Activated naive CD4-positive, alpha-beta T cell treated with anti-CD3 and anti-CD28 coated beads, Interleukin-2, amount 10 ng/mL, durations not matched to agents 7 days and 5 days (primary cell): ENCODE data around the gene C9orf43.
"Not testable (repeated sequence)": the region's sequence is repeated elsewhere in the genome, so short reads cannot be mapped to it uniquely, and the experiment has no call there.

Experiments
- CTCF ChIA-PET: fragments of 350-600 bp; sonication (Branson Sonifier 250); formaldehyde crosslinking; loops from one replicate; lab custom pipeline; 2021; ENCODE audit warnings: antibody characterized with exemption; lab: Charles Lee
- DNase-seq: peaks from one replicate; pipeline ENCODE4 v3.0.0-alpha.2; 2020
- H3K27ac Mint-ChIP-seq: one replicate; pipeline ENCODE4 v1.8.0; 2021; ENCODE audit warnings: mild to moderate bottlenecking, moderate library complexity, mixed read lengths
- H3K27me3 Mint-ChIP-seq: one replicate; pipeline ENCODE4 v1.8.0; 2021; ENCODE audit warnings: mild to moderate bottlenecking, mixed read lengths
- H3K36me3 Mint-ChIP-seq: one replicate; pipeline ENCODE4 v1.8.0; 2021; ENCODE audit warnings: mixed read lengths
- H3K4me1 Mint-ChIP-seq: one replicate; pipeline ENCODE4 v1.8.0; 2021; ENCODE audit warnings: mixed read lengths
- H3K4me3 Mint-ChIP-seq: one replicate; pipeline ENCODE4 v1.8.0; 2021; ENCODE audit warnings: mild to moderate bottlenecking, moderate library complexity, mixed read lengths
- H3K9me3 Mint-ChIP-seq: one replicate; pipeline ENCODE4 v1.8.0; 2021; ENCODE audit warnings: mixed read lengths

C9orf43 gene

GRCh38 chr9:113390192-113390960 is 20.2 kb upstream of the C9orf43 start:
- Mint-ChIP-seq H3K27me3 (no peaks in the 10 kb centered on the region), H3K9me3 (no peaks in the 10 kb centered on the region), H3K36me3 (peaks cover 14% of the 10 kb centered on the region), H3K4me1 (no peaks in the 10 kb centered on the region), H3K27ac (no peak overlapping the region), H3K4me3 (no peak overlapping the region)
- CTCF ChIA-PET: no interaction called here
- no peak for DNase-seq

GRCh38 chr9:113391917-113392316 is 18.6 kb upstream of the C9orf43 start:
- Mint-ChIP-seq H3K27ac (no peak overlapping the region), H3K27me3 (no peaks in the 10 kb centered on the region), H3K4me3 (no peak overlapping the region), H3K9me3 (no peaks in the 10 kb centered on the region), H3K36me3 (peaks cover 16% of the 10 kb centered on the region), H3K4me1 (no peaks in the 10 kb centered on the region)
- CTCF ChIA-PET: interaction anchor here (0.5 to 1.5 kb wide), 3 partner anchors 10 to 230 kb away, joined by 3 read pairs; no protein-coding TSS in a partner anchor
- DNase-seq: no peak

- Mint-ChIP-seq H3K4me1 (no peaks in the 10 kb centered on the region), H3K27ac (no peak overlapping the region), H3K36me3 (peaks cover 16% of the 10 kb centered on the region), H3K27me3 (no peaks in the 10 kb centered on the region), H3K9me3 (no peaks in the 10 kb centered on the region), H3K4me3 (no peak overlapping the region)
- DNase-seq: no peak
- CTCF ChIA-PET: no interaction called here
Measured at GRCh38 chr9:113393281-113393680, 17.3 kb upstream of the C9orf43 start.

DNA sequence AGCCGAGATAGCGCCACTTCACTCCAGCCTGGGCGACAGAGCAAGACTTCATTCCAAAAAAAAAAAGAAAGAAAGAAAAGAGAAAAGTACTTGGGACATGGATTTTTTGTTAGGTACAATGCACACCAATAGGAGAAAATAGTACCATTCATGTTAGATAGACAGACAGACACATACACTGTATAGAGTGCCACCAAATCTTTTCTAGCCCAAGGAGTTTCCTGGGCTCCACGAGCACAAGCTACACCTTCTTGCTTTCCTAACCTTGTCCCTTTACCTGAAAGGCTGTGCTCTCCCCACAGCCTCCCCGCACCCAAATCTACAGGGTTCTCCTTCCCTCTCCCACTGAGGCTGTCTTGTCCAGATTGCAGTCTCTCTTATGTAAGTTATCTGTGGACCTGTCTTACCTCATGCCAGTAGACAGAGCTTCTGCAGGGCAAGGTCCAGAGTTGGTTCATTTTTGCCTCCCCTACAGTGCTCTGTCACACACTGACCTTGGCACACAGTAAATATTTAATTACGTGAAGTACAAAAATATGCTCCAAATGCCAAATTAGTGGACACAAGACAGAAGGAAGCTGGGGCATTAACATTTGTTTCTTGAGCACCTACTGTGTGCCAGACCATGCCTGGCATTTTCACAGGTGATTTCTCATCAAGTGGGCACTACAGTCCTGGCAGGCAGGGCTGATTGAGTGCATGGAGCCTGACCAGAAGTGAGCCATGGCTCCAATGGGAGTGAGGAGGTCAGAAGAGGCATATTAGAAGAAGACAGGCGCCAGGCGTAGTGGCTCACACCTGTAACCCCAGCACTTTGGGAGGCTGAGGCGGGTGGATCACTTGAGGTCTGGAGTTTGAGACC is 15.3 kb upstream of the C9orf43 start:
- Mint-ChIP-seq H3K27ac (no peak overlapping the region), H3K36me3 (peaks cover 12% of the 10 kb centered on the region), H3K9me3 (no peaks in the 10 kb centered on the region), H3K4me1 (peaks cover 13% of the 10 kb centered on the region), H3K4me3 (no peak overlapping the region), H3K27me3 (no peaks in the 10 kb centered on the region)
- DNase-seq: no peak
- CTCF ChIA-PET: no interaction called here

- no peak for DNase-seq
- no peak overlapping the region for H3K27ac Mint-ChIP-seq
- H3K9me3 Mint-ChIP-seq: no peaks in the 10 kb centered on the region
- peaks cover 3% of the 10 kb centered on the region for H3K27me3 Mint-ChIP-seq
- no peak overlapping the region for H3K4me3 Mint-ChIP-seq
- H3K4me1 Mint-ChIP-seq: peaks cover 26% of the 10 kb centered on the region
- CTCF ChIA-PET: interaction anchor here (1.3 kb wide), 1 partner anchor 185 kb away, joined by 3 read pairs; no protein-coding TSS in a partner anchor
- H3K36me3 Mint-ChIP-seq: peaks cover 9% of the 10 kb centered on the region
Measured at GRCh38 chr9:113397203-113397631, 13.3 kb upstream of the C9orf43 start.

DNA sequence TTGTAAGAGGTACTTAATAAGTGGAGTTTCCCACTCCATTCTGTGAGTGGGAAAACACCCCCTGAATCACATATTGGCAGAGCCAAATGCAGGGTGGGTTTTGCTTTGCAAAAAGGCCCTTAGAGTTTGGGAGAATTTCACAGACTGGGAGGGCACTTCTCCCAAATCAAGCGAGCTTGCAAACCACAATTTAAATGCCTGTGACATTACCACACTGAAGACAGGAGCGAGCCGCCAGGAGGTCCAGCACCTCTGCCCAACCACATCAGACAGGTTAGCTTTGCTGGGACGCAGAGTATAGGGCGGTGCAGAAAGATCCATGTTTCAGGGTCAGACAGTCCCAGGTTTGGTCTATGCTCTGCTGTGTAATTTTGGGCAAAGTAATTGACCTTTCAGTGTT is 11.8 kb upstream of the C9orf43 start:
- H3K27ac Mint-ChIP-seq: no peak overlapping the region
- peaks cover 5% of the 10 kb centered on the region for H3K36me3 Mint-ChIP-seq
- H3K4me3 Mint-ChIP-seq: peak overlapping the region; percentile 94
- DNase-seq: no peak
- no peaks in the 10 kb centered on the region for H3K9me3 Mint-ChIP-seq
- H3K27me3 Mint-ChIP-seq: peaks cover 3% of the 10 kb centered on the region
- H3K4me1 Mint-ChIP-seq: peaks cover 26% of the 10 kb centered on the region
- CTCF ChIA-PET: interaction anchor here (1.3 to 9.4 kb wide), 3 partner anchors 9 to 257 kb away, joined by 4 to 71 read pairs (median 8); no protein-coding TSS in a partner anchor

- Mint-ChIP-seq H3K9me3 (no peaks in the 10 kb centered on the region), H3K27me3 (peaks cover 3% of the 10 kb centered on the region), H3K36me3 (peaks cover 5% of the 10 kb centered on the region), H3K4me1 (peaks cover 26% of the 10 kb centered on the region), H3K4me3 (peak overlapping the region; percentile 94), H3K27ac (no peak overlapping the region)
- CTCF ChIA-PET: interaction anchor here (1.3 to 9.4 kb wide), 6 partner anchors 9 to 256 kb away, joined by 3 to 71 read pairs (median 8); partner anchors contain the start of genes CDC26 and PRPF4
- no peak for DNase-seq
Measured at GRCh38 chr9:113399646-113400200, 10.8 kb upstream of the C9orf43 start.

DNA sequence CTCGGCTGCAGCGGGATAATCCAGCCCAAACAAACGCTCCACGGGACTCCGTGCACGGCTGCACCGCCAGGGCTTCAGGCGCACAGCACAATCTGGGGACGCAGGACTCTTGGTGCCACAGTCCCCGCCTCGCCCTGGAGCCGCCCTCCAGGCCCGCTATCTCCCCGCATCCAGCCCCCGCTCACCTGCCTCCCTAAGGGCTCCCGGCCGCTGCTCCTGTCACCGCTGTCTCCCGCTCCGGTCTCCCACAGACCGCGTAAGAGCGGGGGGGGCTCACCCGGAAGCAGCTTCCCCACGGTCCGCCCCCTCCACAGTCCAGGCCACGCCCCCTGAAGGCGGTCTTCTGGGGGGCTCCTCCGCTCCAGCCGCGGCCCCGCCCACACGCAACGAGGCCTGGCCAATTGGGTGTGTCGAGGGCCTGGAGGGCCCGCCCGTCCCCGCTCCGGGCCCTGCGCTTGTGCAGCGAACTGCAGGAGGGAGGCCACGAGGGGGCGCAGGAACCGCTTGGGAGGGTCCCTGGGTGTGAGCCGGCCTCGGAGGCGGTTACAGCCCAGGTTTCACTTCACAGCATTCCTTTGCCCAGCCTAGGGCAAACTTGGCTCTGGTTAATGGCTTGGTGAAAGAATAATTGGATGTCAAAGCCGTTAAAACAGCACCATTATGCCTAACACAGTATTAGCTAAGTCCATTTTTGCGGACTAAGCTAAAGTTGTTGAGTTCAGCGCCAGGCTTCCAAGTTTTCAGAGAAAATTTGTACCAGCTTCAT is 9.3 kb upstream of the C9orf43 start, which contains the start of gene ALAD:
Gene ALAD (minus strand): TSS at position 258 of the 766 bp plus-strand sequence. CDS start 7,725 bp downstream, outside the sequence.
- DNase-seq: peak; percentile 99
- Mint-ChIP-seq H3K27ac (peak within 1 kb of the TSS; percentile 83), H3K4me1 (peaks cover 26% of the 10 kb centered on the region), H3K36me3 (peaks cover 5% of the 10 kb centered on the region), H3K27me3 (peaks cover 3% of the 10 kb centered on the region), H3K9me3 (no peaks in the 10 kb centered on the region), H3K4me3 (peak within 1 kb of the TSS; percentile 94)
- CTCF ChIA-PET: interaction anchor here (0.7 to 9.4 kb wide), 21 partner anchors 9 to 255 kb away, joined by 3 to 71 read pairs (median 4); partner anchors contain the start of genes BSPRY, C9orf43, CDC26 and POLE3

DNA sequence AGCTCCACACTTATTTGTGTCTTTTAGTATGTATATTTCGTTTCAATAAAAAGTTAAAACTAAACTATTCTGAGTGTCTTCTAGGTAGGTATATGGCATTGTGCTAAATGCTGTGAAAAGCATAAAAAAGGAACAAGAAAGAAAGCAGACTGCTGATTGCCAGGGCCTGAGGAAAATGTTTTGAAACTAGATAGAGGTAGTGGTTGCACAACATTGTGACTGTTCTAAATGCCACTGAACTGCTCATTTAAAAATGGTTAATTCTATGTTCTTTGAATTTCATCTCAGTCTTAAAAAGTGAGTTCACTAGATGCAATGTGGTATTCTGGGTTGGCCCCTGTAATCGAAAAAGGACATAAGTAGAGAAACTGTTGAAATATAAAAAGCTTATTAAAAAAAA is 6.9 kb upstream of the C9orf43 start:
- H3K27me3 Mint-ChIP-seq: peaks cover 3% of the 10 kb centered on the region
- no peak for DNase-seq
- H3K27ac Mint-ChIP-seq: no peak overlapping the region
- CTCF ChIA-PET: interaction anchor here (0.6 to 9.4 kb wide), 10 partner anchors 17 to 252 kb away, joined by 3 to 71 read pairs (median 3); no protein-coding TSS in a partner anchor
- H3K4me1 Mint-ChIP-seq: peaks cover 45% of the 10 kb centered on the region
- H3K36me3 Mint-ChIP-seq: peaks cover 17% of the 10 kb centered on the region
- H3K4me3 Mint-ChIP-seq: no peak overlapping the region
- no peaks in the 10 kb centered on the region for H3K9me3 Mint-ChIP-seq

GRCh38 chr9:113406353-113406752 is 4.2 kb upstream of the C9orf43 start:
- CTCF ChIA-PET: interaction anchor here (0.8 to 9.4 kb wide), 6 partner anchors 45 to 250 kb away, joined by 3 to 71 read pairs (median 9); partner anchors contain the start of genes CDC26 and PRPF4
- Mint-ChIP-seq H3K27ac (peak overlapping the region; percentile 37), H3K4me1 (peaks cover 40% of the 10 kb centered on the region), H3K36me3 (peaks cover 33% of the 10 kb centered on the region)
- H3K27me3 Mint-ChIP-seq, H3K9me3 Mint-ChIP-seq, H3K4me3 Mint-ChIP-seq, DNase-seq: not testable (repeated sequence)

- H3K27ac Mint-ChIP-seq: peak overlapping the region; percentile 83
- peaks cover 33% of the 10 kb centered on the region for H3K36me3 Mint-ChIP-seq
- not testable (repeated sequence) for H3K27me3 Mint-ChIP-seq, H3K9me3 Mint-ChIP-seq
- H3K4me3 Mint-ChIP-seq: peak overlapping the region; percentile 16
- peaks cover 39% of the 10 kb centered on the region for H3K4me1 Mint-ChIP-seq
- CTCF ChIA-PET: interaction anchor here (0.8 to 9.4 kb wide), 4 partner anchors 97 to 249 kb away, joined by 3 to 71 read pairs (median 28); partner anchors contain the start of genes CDC26 and PRPF4
- DNase-seq: peak; percentile 79
Measured at GRCh38 chr9:113406873-113407511, 3.6 kb upstream of the C9orf43 start.

- H3K36me3 Mint-ChIP-seq: peaks cover 33% of the 10 kb centered on the region
- no peaks in the 10 kb centered on the region for H3K9me3 Mint-ChIP-seq
- CTCF ChIA-PET: interaction anchor here (0.9 to 3.6 kb wide), 8 partner anchors 8 to 179 kb away, joined by 3 to 43 read pairs (median 10); partner anchors contain the start of genes ALAD, CDC26 and PRPF4
- peak overlapping the region; percentile 99 for H3K27ac Mint-ChIP-seq
- peak overlapping the region; percentile 91 for H3K4me3 Mint-ChIP-seq
- H3K27me3 Mint-ChIP-seq: no peaks in the 10 kb centered on the region
- peaks cover 39% of the 10 kb centered on the region for H3K4me1 Mint-ChIP-seq
- DNase-seq: no peak
Measured at GRCh38 chr9:113409481-113409880, 1.1 kb upstream of the C9orf43 start.
